GM19193 (cell line): ENCODE measurements around the gene CBFB.

Experiments
- POLR2A ChIP-seq: IDR thresholded peaks from 4 replicates; pipeline ENCODE4 v1.6.1; 2011; ENCODE audit not compliant: insufficient read depth, insufficient read length; ENCODE audit errors: extremely low read depth

Gene CBFB

GRCh38 chr16:67098599-67098998, 69.7 kb downstream of the CBFB start:
- TF ChIP-seq POLR2A: no peak

- no peak for TF ChIP-seq POLR2A
Observed at GRCh38 chr16:67100569-67101310, 71.8 kb downstream of the CBFB start.

- TF ChIP-seq POLR2A: no peak
Observed at GRCh38 chr16:67101311-67102082, 72.5 kb downstream of the CBFB start.

- no peak for TF ChIP-seq POLR2A
Observed at GRCh38 chr16:67104061-67104460, 75.1 kb downstream of the CBFB start.

- TF ChIP-seq POLR2A: no peak
Observed at GRCh38 chr16:67104845-67105244, 75.9 kb downstream of the CBFB start.

- no peak for TF ChIP-seq POLR2A
Observed at GRCh38 chr16:67105246-67105645, 76.3 kb downstream of the CBFB start.

- no peak for TF ChIP-seq POLR2A
Observed at GRCh38 chr16:67105881-67106280, 76.9 kb downstream of the CBFB start.

GRCh38 chr16:67108489-67108888, 79.5 kb downstream of the CBFB start:
- no peak for TF ChIP-seq POLR2A

- TF ChIP-seq POLR2A: no peak
Observed at GRCh38 chr16:67108931-67109406, 80.0 kb downstream of the CBFB start.

GRCh38 chr16:67109407-67110135, 80.6 kb downstream of the CBFB start, which contains the start of gene PHAF1:
TSS of gene PHAF1 (plus strand) at chr16:67109941. CDS start at chr16:67110176, 235 bp downstream.
- TF ChIP-seq POLR2A: peak; percentile 84

GRCh38 chr16:67111951-67112444, 83.0 kb downstream of the CBFB start:
- TF ChIP-seq POLR2A: no peak

- TF ChIP-seq POLR2A: no peak
Observed at GRCh38 chr16:67112591-67113399, 83.8 kb downstream of the CBFB start.

- TF ChIP-seq POLR2A: no peak
Observed at GRCh38 chr16:67114793-67115192, 85.8 kb downstream of the CBFB start.

GRCh38 chr16:67115639-67116038, 86.7 kb downstream of the CBFB start:
- no peak for TF ChIP-seq POLR2A
